NCI-H1417 treated with DMSO at 0.1 percent for 48 hours (cell line): ENCODE results near the gene TREML4.
A peak's percentile ranks its signal among the peaks of the same experiment; 100 is the strongest.

Experiments used
- DNase-seq: peaks from one replicate; lab custom pipeline; 2025; lab: John Stamatoyannopoulos, UW

The TREML4 gene

GRCh38 chr6:41288030-41288753, 60.0 kb downstream of the TREML4 start:
- DNase-seq = peak; percentile 90
